Fibroblast of lung (primary cell): ENCODE data around the gene PPP6R3. TPM values are rescaled to one million over a fixed set of nuclear protein-coding genes. Genes with fewer than 3 reads are reported as not detected.

Experiments used
- DNase-seq, 2 donors: peaks; one replicate each; pipeline versions ENCODE4 v3.0.0 to v3.0.0-alpha.2; 2010; ENCODE audit warnings: low read depth in 2 of 2
- H2AFZ ChIP-seq: 2 replicates; pipeline ENCODE4 v1.5.1; 2012; ENCODE audit warnings: low read length, control low read depth, inconsistent platforms
- H3K27ac ChIP-seq: 2 replicates; pipeline ENCODE4 v1.5.1; 2011; ENCODE audit warnings: low read length, control low read depth; ENCODE audit not compliant: insufficient read depth
- H3K27me3 ChIP-seq: 2 replicates; pipeline ENCODE4 v1.5.1; 2011; ENCODE audit warnings: mild to moderate bottlenecking, low read length; ENCODE audit not compliant: control insufficient read depth, insufficient read depth
- H3K36me3 ChIP-seq: 2 replicates; pipeline ENCODE4 v1.5.1; 2011; ENCODE audit warnings: low read length; ENCODE audit not compliant: control insufficient read depth, insufficient read depth
- H3K4me1 ChIP-seq: 2 replicates; pipeline ENCODE4 v1.5.1; 2011; ENCODE audit warnings: low read length; ENCODE audit not compliant: control insufficient read depth, insufficient read depth; ENCODE audit errors: extremely low read depth
- H3K4me2 ChIP-seq: 2 replicates; pipeline ENCODE4 v1.5.1; 2011; ENCODE audit warnings: low read length, control low read depth; ENCODE audit not compliant: insufficient read depth; ENCODE audit errors: extremely low read depth
- H3K4me3 ChIP-seq, 4 experiments: fragments of 200-600 bp in 1 of 4; sonication (generic) in 1 of 4; replicated peaks in 1 of 4; 2 replicates each; pipeline ENCODE4 v1.5.1; 2011 to 2016; ENCODE audit warnings: low read length in 4 of 4, low read depth in 3 of 4, mild to moderate bottlenecking in 3 of 4, control low read depth in 2 of 4, inconsistent platforms in 1 of 4, mixed read lengths in 1 of 4; ENCODE audit not compliant: insufficient read depth in 1 of 4; ENCODE audit errors: control extremely low read depth in 1 of 4
- H3K79me2 ChIP-seq: 2 replicates; pipeline ENCODE4 v1.5.1; 2012; ENCODE audit warnings: mild to moderate bottlenecking, low read length, inconsistent platforms; ENCODE audit not compliant: control insufficient read depth, insufficient read depth
- H3K9ac ChIP-seq: 2 replicates; pipeline ENCODE4 v1.5.1; 2011; ENCODE audit warnings: mild to moderate bottlenecking, low read length, control low read depth; ENCODE audit not compliant: insufficient read depth
- H3K9me3 ChIP-seq: 2 replicates; pipeline ENCODE4 v1.5.1; 2012; ENCODE audit warnings: low read depth, low read length; ENCODE audit not compliant: control insufficient read depth, insufficient read depth
- H4K20me1 ChIP-seq: 2 replicates; pipeline ENCODE4 v1.5.1; 2011; ENCODE audit warnings: low read length; ENCODE audit not compliant: control insufficient read depth, insufficient read depth; ENCODE audit errors: extremely low read depth
- CTCF ChIP-seq, 2 donors: IDR thresholded peaks in 1 of 2; conservative IDR thresholded peaks in 1 of 2; 1 replicate in 1 of 2; 2 replicates in 1 of 2; pipeline ENCODE4 v1.5.1; 2011 to 2012; ENCODE audit warnings: low read length in 2 of 2, control low read depth in 1 of 2, inconsistent platforms in 1 of 2, low read depth in 1 of 2, mild to moderate bottlenecking in 1 of 2
- EZH2 ChIP-seq: IDR thresholded peaks from 2 replicates; pipeline ENCODE4 v1.5.1; 2012; ENCODE audit warnings: low read length, control low read depth, mild to moderate bottlenecking; ENCODE audit errors: missing control alignments
- polyA plus RNA-seq, 2 donors: library from polyadenylated mRNA; depleted of rRNA in 1 of 2; stranded (reverse) in 1 of 2; unstranded in 1 of 2; fragments of >200 nt; gene quantifications; 2 replicates each; pipeline ENCODE4 v1.2.1, GENCODE V29; 2011 to 2012; ENCODE audit warnings: missing spikeins in 1 of 2
- total RNA-seq: library from RNA; depleted of rRNA; stranded (reverse); fragments of >200 nt; gene quantifications from 2 replicates; pipeline ENCODE4 v1.2.1, GENCODE V29; 2014

PPP6R3 gene
- total and polyA plus RNA-seq, 2 donors (not counting 1 experiment from before 2014, with no cell fraction given), result 44.2 to 120 TPM

- Histone ChIP-seq H3K9me3 (no peaks in the 10 kb centered on the region), H2AFZ (no peak overlapping the region), H3K79me2 (peaks cover 69% of the 10 kb centered on the region), H3K4me3 (no peak overlapping the region), H3K4me1 (no peaks in the 10 kb centered on the region), H3K4me2 (no peak overlapping the region), H3K36me3 (no peaks in the 10 kb centered on the region), H4K20me1 (no peaks in the 10 kb centered on the region), H3K9ac (no peak overlapping the region), H3K27ac (no peak overlapping the region), H3K27me3 (no peaks in the 10 kb centered on the region)
- TF ChIP-seq CTCF (conservative IDR thresholded peaks at IDR 0.05 in 1 of 2, IDR thresholded peaks at IDR 0.05 in 1 of 2; ENCODE audit: low read depth in 1 of 2, low read length in 2 of 2) (no peak), EZH2 (no peak)
- no peak for DNase-seq
Observed at GRCh38 chr11:68513930-68514487, 53.5 kb downstream of the PPP6R3 start.

GRCh38 chr11:68517121-68517741, 56.7 kb downstream of the PPP6R3 start:
- DNase-seq, result no peak
- Histone ChIP-seq H4K20me1 (no peaks in the 10 kb centered on the region), H3K36me3 (no peaks in the 10 kb centered on the region)

GRCh38 chr11:68518191-68518590, 57.6 kb downstream of the PPP6R3 start:
- DNase-seq, result no peak
- no peaks in the 10 kb centered on the region for H3K27me3 ChIP-seq
- no peak overlapping the region for H3K4me2 ChIP-seq
- H3K9me3 ChIP-seq, result no peaks in the 10 kb centered on the region
- H3K36me3 ChIP-seq, result peaks cover under 1% of the 10 kb centered on the region
- no peak overlapping the region for H3K9ac ChIP-seq
- no peak overlapping the region for H3K27ac ChIP-seq
- peaks cover 35% of the 10 kb centered on the region for H3K79me2 ChIP-seq
- TF ChIP-seq CTCF (conservative IDR thresholded peaks at IDR 0.05 in 1 of 2, IDR thresholded peaks at IDR 0.05 in 1 of 2; ENCODE audit: low read depth in 1 of 2, low read length in 2 of 2) (no peak), EZH2 (no peak)
- no peaks in the 10 kb centered on the region for H3K4me1 ChIP-seq
- no peak overlapping the region for H3K4me3 ChIP-seq
- no peak overlapping the region for H2AFZ ChIP-seq
- H4K20me1 ChIP-seq, result no peaks in the 10 kb centered on the region

More at GRCh38 chr11:68517121-68517741, 56.7 kb downstream of the PPP6R3 start:
- Histone ChIP-seq H3K9ac (no peak overlapping the region), H3K4me3 (no peak overlapping the region), H3K9me3 (no peaks in the 10 kb centered on the region), H3K79me2 (peaks cover 43% of the 10 kb centered on the region), H3K4me2 (no peak overlapping the region), H2AFZ (no peak overlapping the region), H3K27me3 (no peaks in the 10 kb centered on the region), H3K27ac (no peak overlapping the region), H3K4me1 (no peaks in the 10 kb centered on the region)
- TF ChIP-seq CTCF (conservative IDR thresholded peaks at IDR 0.05 in 1 of 2, IDR thresholded peaks at IDR 0.05 in 1 of 2; ENCODE audit: low read depth in 1 of 2, low read length in 2 of 2), result no peak
- TF ChIP-seq EZH2, result no peak
